ENCODE measurements around the gene TSNAX.
A peak's percentile ranks its signal among the peaks of the same experiment; 100 is the strongest.
"Not testable (repeated sequence)": the region's sequence is repeated elsewhere in the genome, so short reads cannot be mapped to it uniquely, and the experiment has no call there.

Gene TSNAX

GRCh38 chr1:231487910-231488309 is 40.6 kb upstream of the TSNAX start:
- in situ Hi-C loops (cut with MboI; ENCODE audit: low sequenced_read_pairs, unreplicated experiment), result no loop called here
- DNase-seq (ENCODE audit: low spot score), result no peak
- no peak for TF ChIP-seq CTCF (IDR thresholded peaks at IDR 0.05; ENCODE audit: borderline replicate concordance, control extremely low read depth, extremely low read depth, insufficient read depth, missing control alignments)

- TF ChIP-seq CTCF (IDR thresholded peaks at IDR 0.05; ENCODE audit: borderline replicate concordance, control extremely low read depth, extremely low read depth, insufficient read depth, missing control alignments), result no peak
- DNase-seq (ENCODE audit: low spot score), result peak; percentile 60
- in situ Hi-C loops (cut with MboI; ENCODE audit: low sequenced_read_pairs, unreplicated experiment), result no loop called here
Observed at GRCh38 chr1:231493421-231494185, 34.9 kb upstream of the TSNAX start.

GRCh38 chr1:231494439-231495110 is 33.9 kb upstream of the TSNAX start:
- TF ChIP-seq CTCF (IDR thresholded peaks at IDR 0.05; ENCODE audit: borderline replicate concordance, control extremely low read depth, extremely low read depth, insufficient read depth, missing control alignments), result no peak
- in situ Hi-C loops (cut with MboI; ENCODE audit: low sequenced_read_pairs, unreplicated experiment), result no loop called here
- no peak for DNase-seq (ENCODE audit: low spot score)

GRCh38 chr1:231497629-231498152 is 30.8 kb upstream of the TSNAX start:
- TF ChIP-seq CTCF (IDR thresholded peaks at IDR 0.05; ENCODE audit: borderline replicate concordance, control extremely low read depth, extremely low read depth, insufficient read depth, missing control alignments), result no peak
- in situ Hi-C loops (cut with MboI; ENCODE audit: low sequenced_read_pairs, unreplicated experiment), result no loop called here
- DNase-seq (ENCODE audit: low spot score), result no peak

GRCh38 chr1:231499148-231499763 is 29.2 kb upstream of the TSNAX start:
- TF ChIP-seq CTCF (IDR thresholded peaks at IDR 0.05; ENCODE audit: borderline replicate concordance, control extremely low read depth, extremely low read depth, insufficient read depth, missing control alignments), result no peak
- in situ Hi-C loops (cut with MboI; ENCODE audit: low sequenced_read_pairs, unreplicated experiment), result no loop called here
- DNase-seq (ENCODE audit: low spot score), result no peak

- in situ Hi-C loops (cut with MboI; ENCODE audit: low sequenced_read_pairs, unreplicated experiment), result no loop called here
- no peak for DNase-seq (ENCODE audit: low spot score)
- no peak for TF ChIP-seq CTCF (IDR thresholded peaks at IDR 0.05; ENCODE audit: borderline replicate concordance, control extremely low read depth, extremely low read depth, insufficient read depth, missing control alignments)
Observed at GRCh38 chr1:231500666-231501065, 27.8 kb upstream of the TSNAX start.

- DNase-seq (ENCODE audit: low spot score); in situ Hi-C loops (cut with MboI; ENCODE audit: low sequenced_read_pairs, unreplicated experiment): not testable (repeated sequence)
Observed at GRCh38 chr1:231503168-231503567, 25.3 kb upstream of the TSNAX start.
